ENCODE measurements around the gene SMPD4.
"Not testable (repeated sequence)": the region's sequence is repeated elsewhere in the genome, so short reads cannot be mapped to it uniquely, and the experiment has no call there.

DNA sequence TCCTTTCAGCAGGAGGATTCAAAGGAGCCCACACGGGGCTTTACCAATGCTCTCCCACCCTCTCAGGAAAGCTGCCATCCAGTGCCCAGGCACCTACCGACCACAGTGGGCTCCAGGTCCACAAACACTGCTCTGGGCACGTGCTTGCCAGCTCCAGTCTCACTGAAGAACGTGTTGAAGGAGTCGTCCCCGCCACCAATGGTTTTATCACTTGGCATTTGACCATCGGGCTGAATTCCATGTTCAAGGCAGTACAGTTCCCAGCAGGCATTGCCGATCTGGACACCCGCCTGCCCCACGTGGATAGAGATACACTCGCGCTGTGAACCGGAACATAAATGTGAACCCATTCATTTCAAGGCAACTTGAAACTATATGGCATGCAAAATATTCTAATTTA is 14.7 kb upstream of the SMPD4 start:
- TF ChIP-seq, protein P1, sequence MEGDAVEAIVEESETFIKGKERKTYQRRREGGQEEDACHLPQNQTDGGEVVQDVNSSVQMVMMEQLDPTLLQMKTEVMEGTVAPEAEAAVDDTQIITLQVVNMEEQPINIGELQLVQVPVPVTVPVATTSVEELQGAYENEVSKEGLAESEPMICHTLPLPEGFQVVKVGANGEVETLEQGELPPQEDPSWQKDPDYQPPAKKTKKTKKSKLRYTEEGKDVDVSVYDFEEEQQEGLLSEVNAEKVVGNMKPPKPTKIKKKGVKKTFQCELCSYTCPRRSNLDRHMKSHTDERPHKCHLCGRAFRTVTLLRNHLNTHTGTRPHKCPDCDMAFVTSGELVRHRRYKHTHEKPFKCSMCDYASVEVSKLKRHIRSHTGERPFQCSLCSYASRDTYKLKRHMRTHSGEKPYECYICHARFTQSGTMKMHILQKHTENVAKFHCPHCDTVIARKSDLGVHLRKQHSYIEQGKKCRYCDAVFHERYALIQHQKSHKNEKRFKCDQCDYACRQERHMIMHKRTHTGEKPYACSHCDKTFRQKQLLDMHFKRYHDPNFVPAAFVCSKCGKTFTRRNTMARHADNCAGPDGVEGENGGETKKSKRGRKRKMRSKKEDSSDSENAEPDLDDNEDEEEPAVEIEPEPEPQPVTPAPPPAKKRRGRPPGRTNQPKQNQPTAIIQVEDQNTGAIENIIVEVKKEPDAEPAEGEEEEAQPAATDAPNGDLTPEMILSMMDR (IDR thresholded peaks at IDR 0.05): not testable (repeated sequence)
- not testable (repeated sequence) for TF ChIP-seq POLR2A (IDR thresholded peaks at IDR 0.05)

All from esophagus squamous epithelium (tissue), 4 donors.